Spleen (tissue), 3 donors: ENCODE data around the gene LRMDA.

Source experiments
- POLR2A ChIP-seq, 3 donors: fragments of 450-650 bp; IDR thresholded peaks; one replicate each; pipeline ENCODE4 v1.5.1; 2017; ENCODE audit warnings: antibody characterized with exemption in 3 of 3, mild to moderate bottlenecking in 1 of 3
- POLR2AphosphoS5 ChIP-seq, 3 donors: sonication (generic); formaldehyde crosslinking; IDR thresholded peaks; one replicate each; pipeline ENCODE4 v1.5.1; 2017; ENCODE audit warnings: antibody characterized with exemption in 3 of 3

DNA sequence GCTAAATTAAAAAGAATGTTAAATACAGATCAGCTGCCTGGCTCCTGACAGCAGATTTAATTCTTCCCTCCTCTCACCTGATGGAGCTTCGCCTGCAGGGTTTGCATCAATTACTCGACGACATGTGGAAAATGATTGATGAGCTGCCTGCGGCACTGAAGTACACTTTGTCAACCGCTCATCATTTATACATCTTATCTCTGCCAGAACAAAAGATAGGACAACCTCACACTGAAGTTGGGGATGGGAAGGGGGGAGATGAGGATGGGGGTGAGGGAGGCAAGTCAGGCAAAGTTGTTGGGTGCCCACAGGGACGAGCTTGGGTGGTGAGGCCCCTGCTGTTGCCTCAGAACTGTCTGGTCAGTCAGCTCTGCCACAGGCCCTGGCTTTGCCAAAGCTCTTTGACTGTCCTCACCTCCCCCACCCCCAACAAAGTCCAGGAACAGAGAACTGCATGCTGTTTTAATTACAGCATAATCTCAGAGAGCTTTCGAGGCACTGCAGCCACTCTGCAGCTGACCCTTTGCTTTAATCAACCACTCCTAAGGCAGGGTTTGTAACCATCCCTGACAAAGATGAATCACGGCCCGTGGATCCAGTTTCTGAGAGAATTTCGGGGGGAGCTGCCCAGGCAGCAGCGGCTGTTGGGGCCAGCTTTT is 702.3 kb downstream of the LRMDA start:
- TF ChIP-seq POLR2AphosphoS5 (IDR thresholded peaks at IDR 0.05): no peak
- no peak for TF ChIP-seq POLR2A (IDR thresholded peaks at IDR 0.05)
